ENCODE results near the gene MALSU1.
A peak's percentile ranks its signal among the peaks of the same experiment; 100 is the strongest.

The MALSU1 gene

GRCh38 chr7:23336799-23337283 lies 37.7 kb downstream of the MALSU1 start:
- no peak for DNase-seq

- no peak for DNase-seq
Observed at GRCh38 chr7:23337374-23337773, 38.2 kb downstream of the MALSU1 start.

GRCh38 chr7:23338439-23338838 lies 39.3 kb downstream of the MALSU1 start:
- no peak for DNase-seq

GRCh38 chr7:23338863-23339262 lies 39.7 kb downstream of the MALSU1 start:
- DNase-seq = no peak

- no peak for DNase-seq
Observed at GRCh38 chr7:23341846-23342598, 42.9 kb downstream of the MALSU1 start.

GRCh38 chr7:23343102-23343501 lies 44.0 kb downstream of the MALSU1 start:
- no peak for DNase-seq

- DNase-seq = no peak
Observed at GRCh38 chr7:23343806-23344475, 44.8 kb downstream of the MALSU1 start.

- DNase-seq = peak; percentile 13 to 28
Observed at GRCh38 chr7:23345601-23346000, 46.5 kb downstream of the MALSU1 start.

GRCh38 chr7:23346316-23346715 lies 47.2 kb downstream of the MALSU1 start:
- DNase-seq = peak; percentile 28 to 40

- DNase-seq = peak in 1 of 2 experiments; percentile 16
Observed at GRCh38 chr7:23347033-23347681, 48.0 kb downstream of the MALSU1 start.

GRCh38 chr7:23347682-23348180 lies 48.6 kb downstream of the MALSU1 start:
- DNase-seq = peak; percentile 78 to 80

GRCh38 chr7:23349484-23350157 lies 50.5 kb downstream of the MALSU1 start:
- no peak for DNase-seq

- no peak for DNase-seq
Observed at GRCh38 chr7:23350466-23350865, 51.3 kb downstream of the MALSU1 start.

GRCh38 chr7:23353172-23353571 lies 54.0 kb downstream of the MALSU1 start:
- no peak for DNase-seq

GRCh38 chr7:23356168-23356567 lies 57.0 kb downstream of the MALSU1 start:
- DNase-seq = no peak

GRCh38 chr7:23356726-23357125 lies 57.6 kb downstream of the MALSU1 start:
- no peak for DNase-seq

- peak; percentile 32 to 46 for DNase-seq
Observed at GRCh38 chr7:23357190-23358093, 58.3 kb downstream of the MALSU1 start.

GRCh38 chr7:23358152-23358674 lies 59.1 kb downstream of the MALSU1 start:
- DNase-seq = no peak
